ENCODE results near the gene DENND4A. TPM values are rescaled to one million over a fixed set of nuclear protein-coding genes. Genes with fewer than 3 reads are reported as not detected.

DENND4A gene
- total and polyA plus RNA-seq, 2 of the 4 experiments (the other 2 are of a cell fraction) = 4.1 to 17.7 TPM

DNA sequence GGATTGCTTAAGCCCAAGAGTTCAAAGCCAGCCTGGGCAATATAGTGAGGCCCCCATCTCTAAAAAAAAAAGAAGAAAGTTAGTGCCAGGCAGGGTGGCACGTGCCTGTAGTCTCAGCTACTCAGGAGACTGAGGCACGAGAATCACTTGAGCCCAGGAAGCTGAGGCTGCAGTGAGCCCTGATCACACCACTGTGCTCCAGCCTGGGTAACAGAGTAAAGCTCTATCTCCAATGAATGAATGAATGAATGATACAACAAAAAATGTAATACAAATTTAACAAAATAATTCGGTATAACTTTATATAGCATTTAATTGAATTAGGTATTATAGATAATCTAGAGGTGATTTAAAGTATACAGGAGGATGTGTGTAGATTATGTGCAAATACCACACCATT is 29.7 kb downstream of the DENND4A start:
- Histone ChIP-seq H4K8ac (ENCODE audit: low read depth in 2 of 2, low read length in 2 of 2) (no peak overlapping the region), H4K20me1 (ENCODE audit: insufficient read depth, low read length) (peaks cover 6% of the 10 kb centered on the region; the same call in 1 of the 2 replicates), H4K5ac (ENCODE audit: low read depth, low read length) (no peak overlapping the region), H2BK15ac (ENCODE audit: low read depth, low read length) (no peak overlapping the region), H3K36me3 (ENCODE audit: control insufficient read depth, insufficient read depth, low read length) (no peaks in the 10 kb centered on the region), H3K27ac (ENCODE audit: insufficient read depth, low read length) (no peak overlapping the region), H3K14ac (replicated peaks; ENCODE audit: low read depth, low read length) (no peak overlapping the region), H3K4ac (ENCODE audit: low read depth, low read length) (no peak overlapping the region), H2BK20ac (ENCODE audit: low read depth, low read length) (no peak overlapping the region), H3K23ac (ENCODE audit: low read depth, low read length) (no peak overlapping the region), H4K91ac (ENCODE audit: insufficient read depth, low read depth, low read length) (no peak overlapping the region), H2BK5ac (ENCODE audit: low read depth, low read length, poor library complexity, severe bottlenecking) (no peak overlapping the region), H3K56ac (ENCODE audit: extremely low read depth, insufficient read depth, low read length) (no peak overlapping the region), H3K18ac (ENCODE audit: low read depth, low read length) (no peak overlapping the region), H2AK5ac (ENCODE audit: low read depth, low read length) (no peak overlapping the region), H2AK9ac (replicated peaks; ENCODE audit: low read depth, low read length, poor library complexity) (no peak overlapping the region), H3K4me2 (ENCODE audit: low read depth, low read length) (no peak overlapping the region), H3K27me3 (ENCODE audit: control insufficient read depth, insufficient read depth, low read length) (no peaks in the 10 kb centered on the region), H3K79me1 (ENCODE audit: low read depth in 1 of 2, low read length in 2 of 2) (peaks cover 9 to 29% of the 10 kb centered on the region in 2 experiments; a peak in 3 of 4 replicates), H3K9me3 (ENCODE audit: control insufficient read depth, insufficient read depth, low read length) (no peaks in the 10 kb centered on the region), H2BK120ac (ENCODE audit: low read depth, low read length) (no peak overlapping the region), H2AFZ (replicated peaks; ENCODE audit: low read length, poor library complexity) (no peak overlapping the region), H3K4me3 (ENCODE audit: insufficient read depth, low read depth, low read length) (no peak overlapping the region), H3K9me1 (ENCODE audit: insufficient read depth, low read length) (peaks cover 5% of the 10 kb centered on the region), H3K9ac (ENCODE audit: low read depth, low read length) (no peak overlapping the region), H3K4me1 (ENCODE audit: control insufficient read depth, insufficient read depth, low read length) (peaks cover 7% of the 10 kb centered on the region)
- no peak for DNase-seq
- WGBS, 2 experiments (ENCODE audit: extremely low coverage in 2 of 2, insufficient read length in 1 of 2) = 100% methylated on average over 2 of the region's 3 CpGs; no CpG with 5 or more reads in 1 of the 2 experiments
- intact Hi-C loops (cut with micrococcal nuclease) = no loop called here
- ChIA-PET POLR2A (ENCODE audit: unreplicated experiment) (no interaction called here), CTCF (no interaction called here)
- TF ChIP-seq, protein P1, sequence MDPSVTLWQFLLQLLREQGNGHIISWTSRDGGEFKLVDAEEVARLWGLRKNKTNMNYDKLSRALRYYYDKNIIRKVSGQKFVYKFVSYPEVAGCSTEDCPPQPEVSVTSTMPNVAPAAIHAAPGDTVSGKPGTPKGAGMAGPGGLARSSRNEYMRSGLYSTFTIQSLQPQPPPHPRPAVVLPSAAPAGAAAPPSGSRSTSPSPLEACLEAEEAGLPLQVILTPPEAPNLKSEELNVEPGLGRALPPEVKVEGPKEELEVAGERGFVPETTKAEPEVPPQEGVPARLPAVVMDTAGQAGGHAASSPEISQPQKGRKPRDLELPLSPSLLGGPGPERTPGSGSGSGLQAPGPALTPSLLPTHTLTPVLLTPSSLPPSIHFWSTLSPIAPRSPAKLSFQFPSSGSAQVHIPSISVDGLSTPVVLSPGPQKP (IDR thresholded peaks at IDR 0.05; ENCODE audit: borderline replicate concordance, low read depth, low read length) = no peak
- TF ChIP-seq RFX5 (IDR thresholded peaks at IDR 0.05; ENCODE audit: low read depth, low read length) = no peak
- TF ChIP-seq, protein P2, sequence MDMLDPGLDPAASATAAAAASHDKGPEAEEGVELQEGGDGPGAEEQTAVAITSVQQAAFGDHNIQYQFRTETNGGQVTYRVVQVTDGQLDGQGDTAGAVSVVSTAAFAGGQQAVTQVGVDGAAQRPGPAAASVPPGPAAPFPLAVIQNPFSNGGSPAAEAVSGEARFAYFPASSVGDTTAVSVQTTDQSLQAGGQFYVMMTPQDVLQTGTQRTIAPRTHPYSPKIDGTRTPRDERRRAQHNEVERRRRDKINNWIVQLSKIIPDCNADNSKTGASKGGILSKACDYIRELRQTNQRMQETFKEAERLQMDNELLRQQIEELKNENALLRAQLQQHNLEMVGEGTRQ (IDR thresholded peaks at IDR 0.05; ENCODE audit: low read depth, low read length) = no peak
- no peak for TF ChIP-seq BHLHE40 (IDR thresholded peaks at IDR 0.05; ENCODE audit: low read depth, low read length)
- no peak for TF ChIP-seq NFE2L2 (IDR thresholded peaks at IDR 0.05; ENCODE audit: low read depth, low read length)
- no peak for TF ChIP-seq RAD21 (IDR thresholded peaks at IDR 0.05; ENCODE audit: low read length)
- TF ChIP-seq CEBPB (IDR thresholded peaks at IDR 0.05; ENCODE audit: low read depth, low read length) = no peak
- TF ChIP-seq MAZ (IDR thresholded peaks at IDR 0.05; ENCODE audit: borderline replicate concordance, low read depth, low read length) = no peak
- no peak for TF ChIP-seq CHD1 (IDR thresholded peaks at IDR 0.05; ENCODE audit: low read depth, low read length)
- in situ Hi-C loops (cut with MboI; ENCODE audit: low sequenced_read_pairs) = no loop called here
- no TSS peak for BruUV-seq (replicated peaks)
- dilution Hi-C loops (cut with HindIII; ENCODE audit: low sequenced_read_pairs, unreplicated experiment) = no loop called here
- ATAC-seq (ENCODE audit: low read depth) = no peak
